Neural cell (in vitro differentiated cells): ENCODE measurements around the gene CREB3L4. TPM values are rescaled to one million over a fixed set of nuclear protein-coding genes. Genes with fewer than 3 reads are reported as not detected.

Experiments
- H2AFZ ChIP-seq: fragments of 200-600, 300-800 bp; sonication (generic), shearing (Covaris generic); 2 replicates; pipeline ENCODE4 v1.6.0; 2014; ENCODE audit warnings: low read depth, mild to moderate bottlenecking, antibody characterized with exemption, low read length, moderate library complexity
- H3F3A ChIP-seq: fragments of 200-600 bp; shearing (Covaris generic); 2 replicates; pipeline ENCODE4 v1.6.1; 2016; ENCODE audit warnings: mild to moderate bottlenecking, moderate library complexity, mixed read lengths, antibody characterized with exemption, low read length; ENCODE audit not compliant: insufficient read depth, poor library complexity, severe bottlenecking
- H3K27ac ChIP-seq: fragments of 200-600, 300-800 bp; sonication (generic), shearing (Covaris generic); 2 replicates; pipeline ENCODE4 v1.5.1; 2014; ENCODE audit warnings: mild to moderate bottlenecking, low read length, moderate library complexity
- H3K27me3 ChIP-seq: fragments of 300-800, 200-600 bp; sonication (generic), shearing (Covaris generic); 2 replicates; pipeline ENCODE4 v1.6.0; 2014; ENCODE audit warnings: mild to moderate bottlenecking, low read depth, low read length, moderate library complexity; ENCODE audit not compliant: insufficient read depth
- H3K36me3 ChIP-seq: fragments of 300-800, 200-600 bp; sonication (generic), shearing (Covaris generic); 2 replicates; pipeline ENCODE4 v1.5.1; 2014; ENCODE audit warnings: mild to moderate bottlenecking, antibody characterized with exemption, low read length, moderate library complexity; ENCODE audit not compliant: insufficient read depth
- H3K4me2 ChIP-seq: fragments of 300-800, 200-600 bp; sonication (generic), shearing (Covaris generic); 2 replicates; pipeline ENCODE4 v1.6.0; 2014; ENCODE audit warnings: mild to moderate bottlenecking, low read length
- H3K4me3 ChIP-seq: fragments of 300-800, 200-600 bp; sonication (generic), shearing (Covaris generic); 2 replicates; pipeline ENCODE4 v1.5.1; 2014; ENCODE audit warnings: mild to moderate bottlenecking, low read length, moderate library complexity
- H3K79me2 ChIP-seq: fragments of 200-600 bp; shearing (Covaris generic); replicated peaks from 2 replicates; pipeline ENCODE4 v1.6.0; 2014; ENCODE audit warnings: mild to moderate bottlenecking, low read length, moderate library complexity; ENCODE audit not compliant: insufficient read depth
- H3K9ac ChIP-seq: fragments of 300-800, 200-600 bp; sonication (generic), shearing (Covaris generic); 2 replicates; pipeline ENCODE4 v1.6.1; 2016; ENCODE audit warnings: mild to moderate bottlenecking, low read length, mixed read lengths
- H3K9me2 ChIP-seq: fragments of 200-600 bp; shearing (Covaris generic); 2 replicates; pipeline ENCODE4 v1.6.1; 2016; ENCODE audit warnings: mild to moderate bottlenecking, low read length, mixed read lengths; ENCODE audit not compliant: insufficient read depth
- H3K9me3 ChIP-seq: fragments of 200-600, 300-800 bp; sonication (generic), shearing (Covaris generic); 2 replicates; pipeline ENCODE4 v1.6.1; 2016; ENCODE audit warnings: mild to moderate bottlenecking, mixed run types, low read length, moderate library complexity, mixed read lengths
- H4K20me1 ChIP-seq: fragments of 200-600 bp; shearing (Covaris generic); 2 replicates; pipeline ENCODE4 v1.6.1; 2016; ENCODE audit warnings: mild to moderate bottlenecking, mixed run types; ENCODE audit not compliant: insufficient read depth
- CTCF ChIP-seq: fragments of 450-650 bp; IDR thresholded peaks from 2 replicates; pipeline ENCODE4 v1.5.1; 2014; ENCODE audit warnings: antibody characterized with exemption, mild to moderate bottlenecking, moderate library complexity; ENCODE audit not compliant: poor library complexity, severe bottlenecking
- EP300 ChIP-seq: fragments of 450-650 bp; conservative IDR thresholded peaks from 2 replicates; pipeline ENCODE4 v1.6.1; 2014; ENCODE audit warnings: antibody characterized with exemption, mild to moderate bottlenecking, moderate library complexity; ENCODE audit not compliant: poor library complexity, severe bottlenecking
- EZH2 ChIP-seq: fragments of 200-600, 300-800 bp; shearing (Covaris generic), sonication (generic); IDR thresholded peaks from 2 replicates; pipeline ENCODE4 v1.6.1; 2014; ENCODE audit warnings: antibody characterized with exemption, low read length, borderline replicate concordance, mild to moderate bottlenecking; ENCODE audit not compliant: insufficient read depth, poor library complexity, severe bottlenecking
- MXI1 ChIP-seq: fragments of 450-650 bp; conservative IDR thresholded peaks from 2 replicates; pipeline ENCODE4 v1.6.1; 2014; ENCODE audit warnings: antibody characterized with exemption, mild to moderate bottlenecking; ENCODE audit not compliant: poor library complexity, severe bottlenecking
- POLR2AphosphoS5 ChIP-seq: IDR thresholded peaks from 2 replicates; pipeline ENCODE4 v1.6.1; 2012
- RAD21 ChIP-seq: fragments of 450-650 bp; conservative IDR thresholded peaks from 2 replicates; pipeline ENCODE4 v1.6.1; 2014; ENCODE audit warnings: antibody characterized with exemption, mild to moderate bottlenecking, moderate library complexity
- REST ChIP-seq: IDR thresholded peaks from 2 replicates; pipeline ENCODE4 v1.6.1; 2012; ENCODE audit warnings: borderline replicate concordance
- SMC3 ChIP-seq: fragments of 450-650 bp; conservative IDR thresholded peaks from 2 replicates; pipeline ENCODE4 v1.6.1; 2014; ENCODE audit warnings: antibody characterized with exemption, mild to moderate bottlenecking, moderate library complexity; ENCODE audit not compliant: poor library complexity
- TAF1 ChIP-seq: IDR thresholded peaks from 2 replicates; pipeline ENCODE4 v1.6.1; 2012; ENCODE audit warnings: low read depth
- polyA plus RNA-seq: library from polyadenylated mRNA; depleted of rRNA; stranded (reverse); fragments of >200 nt; gene quantifications from 2 replicates; pipeline ENCODE4 v1.2.3, GENCODE V29; 2014

CREB3L4 gene
- polyA plus RNA-seq, 1 donor from 2014 or later, result 18.0 TPM

GRCh38 chr1:153951183-153951582, 16.5 kb upstream of the CREB3L4 start:
- Histone ChIP-seq H3K4me2 (no peak overlapping the region), H3K27ac (no peak overlapping the region), H3K4me3 (no peak overlapping the region), H3K9ac (no peak overlapping the region), H3K27me3 (no peaks in the 10 kb centered on the region), H3K9me3 (no peaks in the 10 kb centered on the region), H2AFZ (no peak overlapping the region), H3F3A (no peaks in the 10 kb centered on the region), H4K20me1 (no peaks in the 10 kb centered on the region), H3K9me2 (no peaks in the 10 kb centered on the region), H3K79me2 (peaks cover 17% of the 10 kb centered on the region), H3K36me3 (no peaks in the 10 kb centered on the region)
- TF ChIP-seq SMC3 (no peak), POLR2AphosphoS5 (no peak), REST (no peak), TAF1 (no peak), MXI1 (no peak), RAD21 (no peak), EP300 (no peak), CTCF (no peak)

- no peak overlapping the region for H3K4me3 ChIP-seq
- no peaks in the 10 kb centered on the region for H3F3A ChIP-seq
- H3K79me2 ChIP-seq, result peaks cover 23% of the 10 kb centered on the region
- TF ChIP-seq MXI1 (no peak), POLR2AphosphoS5 (no peak), EP300 (no peak), EZH2 (no peak), TAF1 (no peak), SMC3 (no peak), CTCF (no peak), REST (no peak), RAD21 (no peak)
- H2AFZ ChIP-seq, result no peak overlapping the region
- no peaks in the 10 kb centered on the region for H3K36me3 ChIP-seq
- no peaks in the 10 kb centered on the region for H4K20me1 ChIP-seq
- H3K27me3 ChIP-seq, result no peaks in the 10 kb centered on the region
- H3K9me2 ChIP-seq, result no peaks in the 10 kb centered on the region
- no peak overlapping the region for H3K9ac ChIP-seq
- no peak overlapping the region for H3K27ac ChIP-seq
- no peak overlapping the region for H3K4me2 ChIP-seq
- H3K9me3 ChIP-seq, result no peaks in the 10 kb centered on the region
Measured at GRCh38 chr1:153951801-153952200, 15.9 kb upstream of the CREB3L4 start.
